ENCODE results near the gene SERTAD1.

Gene SERTAD1

DNA sequence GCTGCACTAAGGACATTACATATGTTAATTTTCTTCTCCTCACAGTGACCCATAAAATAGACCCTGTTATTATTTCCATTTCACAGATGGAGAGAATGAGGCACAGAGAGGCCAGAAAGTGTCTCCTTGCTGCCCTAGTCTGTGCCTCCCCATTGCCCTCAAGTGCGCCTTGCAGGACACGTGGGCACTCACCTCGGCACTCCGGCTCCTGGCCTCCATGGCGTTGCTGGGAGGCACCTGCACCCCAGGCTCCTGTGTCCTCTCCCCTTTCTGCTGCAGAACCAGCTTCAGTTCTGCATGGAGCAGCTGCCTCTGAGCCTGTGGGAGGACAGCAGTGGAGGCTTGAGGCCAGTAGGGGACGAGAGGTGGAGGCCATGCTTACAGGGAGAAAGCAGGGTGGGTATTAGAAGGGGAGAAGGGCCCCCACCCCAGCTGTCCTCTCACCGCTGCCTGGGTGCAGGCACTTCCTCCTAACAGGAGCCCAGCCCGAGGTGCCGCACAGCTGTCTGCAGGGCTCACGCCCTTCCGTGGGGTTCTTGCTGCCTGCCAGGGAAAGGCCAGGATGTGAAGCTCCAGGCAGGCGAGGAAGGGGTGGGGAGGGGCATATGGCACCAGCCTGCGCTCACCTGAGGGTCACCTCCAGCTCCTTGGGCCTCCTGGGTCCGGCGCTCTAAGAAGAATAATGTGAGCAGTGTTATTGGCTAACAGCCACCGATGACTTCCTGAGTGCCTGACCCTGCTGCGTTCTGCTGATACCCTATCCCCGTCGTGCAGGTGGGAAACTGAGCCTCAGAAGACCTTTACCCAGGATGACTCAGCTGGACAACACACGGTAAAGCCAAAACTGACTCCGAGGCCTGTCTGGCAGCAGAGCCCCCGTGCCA, 17.8 kb downstream of the SERTAD1 start:
- DNase-seq (ENCODE audit: low read depth, low spot score): no peak

DNA sequence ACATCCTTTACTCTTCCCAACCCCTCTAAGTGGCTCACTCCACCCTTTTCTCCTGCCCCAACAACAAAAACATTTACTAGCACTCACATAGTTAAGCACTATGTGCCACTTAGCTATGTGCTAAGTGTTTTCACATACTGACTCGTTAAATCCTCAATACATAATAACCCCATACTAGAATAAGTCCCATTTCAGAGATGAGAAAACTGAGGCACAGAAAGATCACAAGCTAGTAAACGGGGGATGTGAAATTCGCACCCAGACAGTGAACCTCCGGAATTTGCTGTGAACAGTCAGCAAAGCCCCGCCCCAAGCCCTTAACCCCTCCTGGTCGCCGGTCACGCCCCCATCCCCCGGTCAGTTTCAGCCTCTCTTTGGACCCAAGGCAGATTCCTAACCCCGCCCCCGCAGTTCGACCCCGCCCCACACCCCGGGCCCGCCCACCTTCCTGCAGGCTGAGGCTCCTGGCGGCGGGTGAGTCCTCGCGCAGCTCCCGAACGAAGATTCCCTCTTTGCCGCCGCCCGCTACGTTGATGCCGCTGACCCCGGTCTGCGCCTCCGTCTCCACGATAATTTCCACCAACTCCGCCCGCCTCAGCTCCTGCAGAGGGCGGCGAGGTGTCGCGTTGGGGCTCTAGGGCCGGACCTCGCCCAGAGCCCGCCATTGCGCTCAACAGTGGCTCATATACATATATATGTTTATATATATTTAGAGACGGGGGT, 22.4 kb downstream of the SERTAD1 start:
- no peak for DNase-seq (ENCODE audit: low read depth, low spot score)

DNA sequence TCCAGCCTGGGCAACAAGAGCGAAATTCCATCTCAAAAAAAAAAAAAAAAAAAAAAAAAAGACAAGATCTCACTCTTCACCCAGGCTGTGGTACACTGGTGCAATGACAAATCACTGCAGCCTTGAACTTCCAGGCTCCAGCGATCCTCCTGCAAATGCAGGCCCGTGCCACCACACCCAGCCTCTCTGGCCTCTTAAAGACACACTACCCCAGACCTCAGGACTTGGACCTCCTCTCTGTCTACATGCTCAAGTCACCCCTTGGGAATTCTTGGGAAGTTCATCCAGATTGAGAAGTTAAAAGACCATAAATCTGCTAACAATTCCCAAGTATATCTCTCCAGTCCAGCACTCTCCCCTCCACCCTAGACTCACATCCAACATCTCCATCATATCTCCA, 25.2 kb downstream of the SERTAD1 start:
- no peak for DNase-seq (ENCODE audit: low read depth, low spot score)

DNA sequence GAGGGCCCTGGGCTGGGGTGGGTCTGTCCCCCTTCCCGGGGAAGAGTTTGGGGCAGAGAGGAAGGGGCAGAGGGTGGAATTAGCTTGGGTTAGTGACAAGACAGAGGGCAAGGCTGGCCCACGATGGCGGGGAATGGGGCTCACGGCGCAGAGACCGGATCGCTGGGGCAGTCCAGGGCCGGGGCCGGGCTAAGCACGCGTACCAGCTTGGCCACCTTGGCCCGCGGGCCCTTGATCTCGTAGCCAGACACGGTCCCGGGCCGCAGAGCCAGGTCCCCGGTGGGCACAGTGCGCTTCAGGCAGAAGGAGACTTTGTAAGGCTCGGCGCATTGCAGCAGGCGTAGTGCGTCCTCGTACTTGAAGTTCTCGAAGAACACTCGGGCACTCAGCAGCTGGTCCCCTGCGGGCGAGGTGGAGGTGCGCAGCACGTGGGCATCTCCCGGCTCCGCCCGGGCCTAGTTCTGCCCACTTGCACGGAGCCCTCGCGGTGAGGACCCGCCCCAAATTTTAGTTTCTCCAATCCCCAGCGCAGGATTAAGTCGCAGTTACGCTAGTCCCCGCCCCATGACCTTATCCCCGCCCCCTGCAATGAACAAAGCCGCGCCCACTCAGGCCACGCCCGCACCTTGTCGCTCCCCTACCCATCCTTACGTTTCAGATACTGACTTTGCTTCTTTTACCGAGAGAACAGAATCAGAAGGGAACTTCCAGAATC, 27.2 kb downstream of the SERTAD1 start:
- DNase-seq (ENCODE audit: low read depth, low spot score): no peak

DNA sequence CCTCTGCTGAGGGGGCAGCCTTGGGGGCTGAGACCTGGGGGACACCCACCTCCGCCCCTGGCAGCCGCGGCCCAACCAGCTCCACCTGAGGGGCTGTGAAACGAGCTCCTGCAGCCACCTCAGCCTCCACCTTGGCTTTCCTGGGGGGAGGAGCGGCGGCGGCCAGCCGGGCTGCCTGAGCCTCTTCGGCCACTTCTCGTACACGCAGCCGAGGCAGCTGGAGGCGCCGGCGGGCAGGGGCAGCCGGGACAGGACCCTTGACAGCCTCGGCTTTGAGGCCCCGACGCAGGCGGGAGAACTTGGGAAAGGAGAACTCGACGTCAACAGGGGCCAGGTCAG, 28.3 kb downstream of the SERTAD1 start:
- no peak for DNase-seq (ENCODE audit: low read depth, low spot score)

DNA sequence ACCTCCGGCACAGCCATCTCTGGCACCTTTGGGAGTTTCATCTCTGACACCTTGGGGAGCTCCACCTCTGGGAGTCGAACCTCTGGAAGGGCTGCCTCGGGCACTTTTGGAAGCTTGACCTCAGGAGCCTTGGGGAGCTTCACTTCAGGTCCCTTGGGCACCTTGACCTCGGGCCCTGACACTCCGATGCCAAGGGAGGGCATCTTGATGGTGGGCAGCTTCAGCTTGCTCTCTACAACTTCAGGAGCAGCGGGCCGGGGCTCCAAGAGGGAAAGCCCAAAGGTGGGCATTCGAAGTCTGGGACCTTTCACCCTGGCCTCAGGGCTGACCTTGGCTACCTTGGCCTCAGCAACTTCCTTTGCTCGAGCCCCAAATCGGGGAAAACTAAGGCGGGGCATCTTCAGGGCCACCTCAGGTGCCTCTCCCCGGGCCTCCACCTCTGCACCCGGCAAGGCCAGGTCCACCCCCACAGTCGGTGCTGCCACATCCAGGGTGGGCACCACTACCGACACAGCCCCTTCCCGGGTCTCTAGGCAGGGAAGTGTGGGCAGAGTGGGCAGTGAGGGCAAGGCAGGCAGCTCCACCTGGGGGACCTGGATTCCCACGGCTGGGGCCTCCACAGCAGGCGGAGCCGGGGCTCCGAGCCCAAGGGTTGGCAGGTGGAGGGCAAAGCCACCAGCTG, 28.8 kb downstream of the SERTAD1 start:
- DNase-seq (ENCODE audit: low read depth, low spot score): no peak

DNA sequence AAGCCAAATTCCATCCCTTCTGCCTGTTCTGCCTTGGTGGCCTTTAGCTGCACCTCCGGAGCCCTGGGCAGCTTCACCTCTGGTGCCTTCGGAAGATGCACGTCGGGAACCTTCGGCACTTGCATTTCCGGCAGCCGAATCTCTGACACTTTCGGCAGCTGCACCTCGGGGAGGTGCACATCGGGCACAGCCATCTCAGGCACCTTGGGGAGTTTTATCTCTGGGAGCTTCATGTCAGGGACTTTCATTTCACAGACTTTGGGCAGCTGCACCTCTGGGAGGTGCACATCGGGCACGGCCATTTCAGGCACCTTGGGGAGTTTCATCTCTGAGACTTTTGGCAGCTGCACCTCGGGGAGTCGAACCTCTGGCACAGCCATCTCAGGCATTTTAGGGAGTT, 29.8 kb downstream of the SERTAD1 start:
- no peak for DNase-seq (ENCODE audit: low read depth, low spot score)

DNA sequence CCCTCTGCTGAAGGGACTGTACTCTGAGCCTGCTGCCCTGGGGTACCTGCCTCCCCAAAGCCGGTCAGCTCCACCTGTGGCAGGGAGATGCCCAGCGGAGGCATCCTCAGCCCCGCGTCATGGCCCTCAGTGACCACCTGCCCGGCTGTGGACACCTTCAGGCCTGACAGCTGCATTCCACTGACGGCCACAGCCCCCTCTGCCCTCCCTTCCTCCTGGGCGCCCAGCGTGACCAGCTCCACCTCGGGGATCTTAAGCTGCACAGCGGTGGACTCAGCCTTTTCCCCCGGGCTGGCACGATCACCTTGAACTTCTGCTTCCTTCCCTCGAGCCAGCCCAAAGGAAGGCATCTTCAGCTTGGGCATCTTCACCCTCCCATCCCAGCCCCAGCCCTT, 31.0 kb downstream of the SERTAD1 start:
- DNase-seq (ENCODE audit: low read depth, low spot score): no peak

DNA sequence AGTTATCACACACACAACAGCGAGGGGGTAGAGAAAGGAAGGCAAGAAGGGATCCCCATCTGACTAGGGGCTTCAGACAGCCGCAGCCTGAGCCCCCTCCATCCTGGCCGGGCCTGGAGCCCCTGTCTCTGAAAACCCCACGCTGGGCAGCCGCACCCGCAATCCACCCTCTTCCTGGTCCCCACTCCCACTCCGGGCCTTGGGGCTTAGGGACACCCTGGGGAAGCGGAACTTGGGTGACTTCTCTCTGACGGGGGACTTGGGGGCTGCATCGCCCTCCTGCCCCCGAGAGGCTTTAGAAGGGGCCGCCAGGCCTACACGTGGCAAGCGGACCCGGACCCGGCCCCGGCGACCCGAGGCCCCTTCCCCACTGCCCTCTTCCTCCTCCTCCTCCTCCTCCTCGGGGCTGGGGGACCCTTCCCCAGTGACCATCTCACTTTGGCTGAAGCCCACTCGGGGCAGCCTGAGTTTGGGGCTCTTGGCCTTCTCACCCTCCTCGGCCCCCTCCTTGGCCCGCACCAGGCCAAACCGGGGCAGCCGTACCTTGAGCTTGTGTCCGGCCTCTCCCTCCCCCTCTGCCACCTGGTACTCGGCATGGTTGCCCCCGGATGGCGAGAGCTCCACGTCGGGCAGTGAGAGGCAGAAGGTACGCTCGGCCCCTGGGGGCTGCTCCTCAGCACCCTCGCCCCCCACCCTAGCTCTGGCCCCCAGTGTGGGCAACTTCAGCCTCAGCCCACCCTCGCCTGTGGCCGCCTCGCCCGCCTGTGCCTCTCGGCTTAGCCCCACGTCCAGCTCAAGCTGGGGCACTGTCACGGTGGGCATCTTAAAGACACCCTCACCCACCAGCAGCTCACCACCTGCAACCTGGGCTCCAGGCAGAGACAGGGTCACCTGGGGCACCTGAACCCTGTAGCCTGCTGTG, 31.6 kb downstream of the SERTAD1 start:
- DNase-seq (ENCODE audit: low read depth, low spot score): no peak

DNA sequence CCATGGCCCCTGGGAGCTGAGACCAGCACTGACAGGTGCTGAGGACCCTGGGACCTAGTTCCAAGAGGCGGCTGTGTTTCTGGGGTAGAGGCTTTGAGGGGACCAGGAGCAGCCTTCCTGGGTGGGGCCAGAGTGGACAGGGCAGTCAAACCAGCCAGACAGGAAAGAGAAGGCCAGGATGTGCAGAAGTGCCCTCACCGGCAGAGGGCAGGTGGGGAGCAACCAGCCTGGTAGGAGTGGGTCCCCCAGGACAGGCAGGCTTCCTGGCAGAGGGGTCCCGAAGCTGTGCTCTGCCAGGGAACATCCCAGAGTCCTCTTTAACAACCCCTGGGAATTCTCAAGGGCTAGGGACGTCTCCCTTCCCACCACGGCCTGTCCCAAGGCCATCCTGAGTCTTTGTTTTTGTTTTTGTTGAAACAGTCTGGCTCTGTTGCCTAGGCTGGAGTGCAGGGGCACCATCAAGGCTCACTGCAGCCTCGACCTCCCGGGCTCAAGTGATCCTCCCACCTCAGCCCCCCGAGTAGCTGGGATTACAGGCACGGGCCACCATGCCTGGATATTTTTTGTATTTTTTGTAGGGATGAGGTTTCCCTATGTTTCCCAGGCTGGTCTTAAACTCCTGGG, 32.8 kb downstream of the SERTAD1 start:
- DNase-seq (ENCODE audit: low read depth, low spot score): no peak

DNA sequence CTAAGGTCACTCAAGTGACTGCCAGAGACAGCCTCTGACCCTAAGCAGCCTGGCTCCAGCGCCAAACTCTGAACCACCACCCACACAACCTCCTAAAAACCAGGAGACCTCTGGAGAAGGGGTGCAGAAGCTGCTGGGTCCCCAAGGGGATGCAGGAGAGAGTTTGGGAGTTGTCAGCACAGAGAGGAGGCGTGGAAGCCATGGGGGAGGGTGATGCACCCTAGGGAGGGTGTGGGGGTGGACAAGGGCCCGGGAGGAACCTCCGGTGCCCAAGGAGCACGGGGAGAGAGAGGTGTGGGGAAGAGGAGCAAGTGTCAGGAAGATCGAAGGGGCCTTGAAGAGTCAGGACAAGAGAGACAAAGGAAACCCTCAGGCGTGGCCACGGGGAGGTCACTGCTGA, 33.7 kb downstream of the SERTAD1 start:
- DNase-seq (ENCODE audit: low read depth, low spot score): no peak

DNA sequence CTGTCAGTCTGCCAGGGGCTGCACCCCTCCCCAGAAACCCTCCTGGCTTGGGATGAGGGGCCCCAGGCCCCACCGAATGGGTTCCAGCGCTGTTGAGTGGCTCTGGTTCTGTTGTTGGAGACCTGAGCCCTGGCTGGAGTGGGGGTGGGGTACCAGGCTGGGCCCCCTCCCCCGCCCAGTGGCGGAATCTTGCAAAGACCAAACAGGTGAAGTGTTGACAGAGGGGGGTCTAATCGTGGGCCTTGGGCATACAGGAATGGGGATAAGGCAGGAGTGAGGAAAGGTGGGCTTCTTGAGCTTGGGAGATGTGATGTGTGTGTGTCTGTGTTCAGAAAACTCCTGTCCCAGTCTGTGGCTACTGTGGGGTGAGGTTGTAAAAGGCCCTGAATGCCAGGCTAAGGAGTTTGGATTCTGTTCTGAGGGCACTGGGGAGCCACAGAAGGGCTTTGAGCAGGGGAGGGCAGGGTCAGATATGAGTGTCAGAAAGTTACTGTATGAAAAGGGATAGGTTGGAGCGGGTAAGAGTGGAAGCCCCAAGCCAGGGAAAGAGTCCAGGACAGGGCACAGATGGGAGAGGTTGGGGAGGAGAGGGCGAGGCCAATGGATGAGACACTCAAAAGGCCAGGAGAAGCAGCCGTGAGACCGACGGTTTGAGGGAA, 35.6 kb downstream of the SERTAD1 start, which contains the start of gene HIPK4:
HIPK4 (minus strand) TSS at position 98 of the 659 bp plus-strand sequence. CDS start 279 bp downstream, outside the sequence.
- no peak for DNase-seq (ENCODE audit: low read depth, low spot score)

DNA sequence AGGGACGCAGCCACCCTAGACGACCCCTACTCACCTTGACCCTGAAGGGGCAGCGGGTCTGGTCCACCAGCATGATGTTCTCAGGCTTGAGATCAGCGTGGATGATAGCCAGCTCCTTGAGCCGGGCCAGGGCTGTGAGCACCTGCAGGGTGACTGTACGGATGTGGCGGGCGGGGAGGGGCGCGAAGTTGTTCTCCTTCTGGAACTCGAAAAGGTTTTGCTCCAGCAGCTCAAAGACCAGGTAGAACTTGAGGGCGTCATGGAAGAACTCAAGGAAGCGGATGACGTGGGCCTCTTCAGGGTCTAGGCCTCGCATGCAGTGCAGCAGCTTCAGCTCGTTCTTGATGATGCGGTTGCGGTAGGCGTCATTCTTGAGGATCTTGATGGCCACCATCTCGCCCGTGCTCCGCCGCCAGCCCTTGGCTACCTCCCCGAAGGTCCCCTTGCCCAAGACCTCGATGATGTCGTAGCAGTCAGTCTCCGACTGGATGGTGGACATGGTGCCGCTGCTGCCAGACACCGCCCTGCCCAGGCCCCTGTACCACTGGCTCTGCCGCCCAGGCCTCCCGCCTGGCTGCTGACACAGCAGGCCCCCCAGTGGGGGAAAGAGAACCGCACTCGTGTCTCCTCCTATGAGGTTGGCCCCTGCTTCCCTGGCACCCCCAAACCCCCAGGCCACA, 36.2 kb downstream of the SERTAD1 start:
- no peak for DNase-seq (ENCODE audit: low read depth, low spot score)

DNA sequence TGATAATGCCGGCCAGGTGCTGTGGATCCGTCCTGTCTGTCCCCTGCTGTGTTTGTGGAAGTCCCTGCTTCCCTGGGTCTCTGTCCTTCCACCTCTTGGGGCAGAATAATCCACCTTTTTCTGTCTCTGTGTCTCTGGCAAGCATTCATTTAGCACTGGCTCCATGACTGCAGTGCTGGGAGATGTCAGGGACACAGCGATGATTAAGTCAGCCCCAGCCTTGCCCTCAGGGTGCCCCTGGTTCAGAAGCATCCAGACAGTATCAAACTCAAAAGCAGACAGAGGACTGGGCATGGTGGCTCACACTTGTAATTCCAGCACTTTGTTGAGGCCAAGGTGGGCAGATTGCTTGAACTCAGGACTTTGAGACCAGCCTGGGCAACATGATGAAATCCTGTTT, 37.3 kb downstream of the SERTAD1 start:
- no peak for DNase-seq (ENCODE audit: low read depth, low spot score)

DNA sequence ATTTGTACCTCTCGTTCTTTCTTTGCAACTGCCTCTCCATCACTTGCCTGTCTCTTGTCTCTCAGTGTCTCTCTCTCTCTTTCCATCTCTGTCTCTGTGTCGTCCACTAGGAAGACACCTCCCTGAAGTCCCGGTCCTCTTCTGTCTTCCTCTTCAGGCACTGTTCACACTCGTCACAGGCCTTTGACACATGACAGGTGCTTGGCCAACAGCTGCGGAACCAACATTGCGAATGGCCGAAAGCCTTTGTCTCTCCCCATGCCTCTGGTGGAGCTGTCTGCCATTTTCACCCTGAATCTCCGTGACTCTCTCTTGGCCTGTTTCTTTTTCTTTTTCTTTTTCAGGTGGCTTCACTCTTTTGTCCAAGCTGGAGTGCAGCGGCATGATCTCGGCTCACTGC, 38.6 kb downstream of the SERTAD1 start:
- DNase-seq (ENCODE audit: low read depth, low spot score): no peak

DNA sequence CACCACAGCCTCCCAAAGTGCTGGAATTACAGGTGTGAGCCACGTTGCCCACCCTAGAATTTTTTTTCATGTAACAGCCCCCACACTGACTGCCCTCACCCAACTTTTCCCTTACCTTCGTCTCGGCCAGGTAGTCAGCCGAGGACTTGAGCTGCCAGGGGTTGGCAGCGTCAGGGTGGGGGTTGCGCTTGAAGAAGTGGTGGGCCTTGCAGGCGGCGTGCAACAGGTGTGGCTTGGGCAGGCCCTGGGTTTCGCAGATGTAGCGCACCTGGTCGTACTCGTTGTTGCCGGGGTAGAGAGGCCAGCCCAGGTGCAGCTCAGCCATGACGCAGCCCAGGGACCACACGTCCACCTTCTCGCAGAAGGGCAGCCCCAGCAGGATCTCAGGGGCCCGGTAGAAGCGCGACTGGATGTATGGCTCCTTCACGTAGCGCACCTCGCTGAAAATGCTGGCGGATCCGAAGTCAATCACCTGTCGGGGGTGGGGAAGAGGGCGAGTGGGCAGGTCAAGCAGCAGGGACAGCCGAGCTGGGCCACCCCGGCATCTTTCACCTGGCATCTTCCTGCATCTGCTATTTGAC, 42.0 kb downstream of the SERTAD1 start:
- DNase-seq (ENCODE audit: low read depth, low spot score): no peak

DNA sequence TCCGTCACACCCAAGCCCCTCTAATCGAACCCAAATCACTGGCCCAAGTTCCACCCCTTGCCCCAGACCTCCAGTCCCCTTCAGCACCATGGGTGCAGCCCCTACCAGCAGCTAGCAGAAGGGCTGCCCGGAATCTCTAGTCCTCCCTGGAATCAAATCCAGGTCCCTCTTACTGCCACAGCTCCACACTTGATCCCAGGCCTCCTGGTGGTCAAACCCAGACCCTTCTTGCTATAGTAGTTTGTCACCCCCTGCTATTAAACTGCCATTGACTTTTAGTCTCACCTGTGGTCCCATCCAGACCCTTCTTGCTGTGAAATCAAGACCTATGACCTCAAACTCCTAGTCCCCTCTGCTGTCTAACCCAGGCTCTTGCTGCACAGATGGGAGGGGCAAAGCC, 44.5 kb downstream of the SERTAD1 start:
- no peak for DNase-seq (ENCODE audit: low read depth, low spot score)

DNA sequence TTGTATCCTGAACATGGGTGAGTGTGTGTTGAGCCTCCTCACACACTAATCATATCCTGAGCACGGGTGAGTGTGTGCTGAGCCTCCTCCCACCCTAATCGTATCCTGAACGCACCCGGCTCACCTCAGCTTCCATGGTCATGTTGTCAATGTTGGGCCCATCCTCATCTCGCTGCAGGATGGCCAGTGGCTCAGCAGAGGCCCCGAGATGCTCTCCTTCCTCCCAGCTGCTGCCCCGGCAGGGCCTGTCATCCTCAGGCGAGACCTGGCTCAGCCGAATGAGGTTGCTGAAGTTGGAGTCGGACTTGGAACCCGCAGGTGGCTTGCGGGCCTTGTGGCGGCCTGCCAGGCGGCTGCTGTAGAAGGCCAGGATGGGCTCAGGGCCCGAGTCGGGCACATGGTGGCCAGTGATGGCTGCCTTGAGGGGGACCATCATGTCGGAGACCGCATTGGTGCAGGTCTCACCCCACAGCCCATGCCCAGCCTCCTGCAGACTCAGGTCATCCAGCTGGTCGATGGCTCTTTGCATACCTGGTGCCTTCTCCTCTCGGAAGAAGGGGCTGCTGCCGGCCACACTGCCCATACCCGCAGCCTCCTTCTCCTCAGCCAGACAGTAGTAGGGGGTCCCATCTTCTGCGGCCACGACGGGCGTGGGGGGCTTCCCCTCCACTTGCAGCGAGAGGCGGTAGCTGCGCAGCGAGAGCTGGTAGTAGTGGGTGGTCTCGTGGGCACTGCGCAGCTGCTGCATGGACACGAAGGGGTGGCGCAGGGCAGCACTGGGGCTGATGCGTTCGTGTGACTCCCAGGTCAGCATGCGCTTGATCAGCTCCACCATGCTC, 45.4 kb downstream of the SERTAD1 start:
- no peak for DNase-seq (ENCODE audit: low read depth, low spot score)

Data from brain pericyte (primary cell).